Keratinocyte (primary cell): ENCODE results near the gene PLGRKT. TPM values are rescaled to one million over a fixed set of nuclear protein-coding genes. Genes with fewer than 3 reads are reported as not detected.
"Not testable (repeated sequence)": the region's sequence is repeated elsewhere in the genome, so short reads cannot be mapped to it uniquely, and the experiment has no call there.

Experiments
- DNase-seq: peaks from one replicate; pipeline ENCODE4 v3.0.0-alpha.2; 2011; ENCODE audit warnings: low read depth, missing footprints, low spot score
- FAIRE-seq: peaks from 2 replicates; lab custom pipeline; 2011; peaks lifted over from hg19 to GRCh38; lab: Jason Lieb, UNC
- H2AFZ ChIP-seq: 2 replicates; pipeline ENCODE4 v1.6.0; 2012; ENCODE audit warnings: low read length, control low read depth, inconsistent platforms; ENCODE audit not compliant: control insufficient read depth
- H3K27ac ChIP-seq: 2 replicates; pipeline ENCODE4 v1.5.1; 2011; ENCODE audit warnings: low read length; ENCODE audit not compliant: control insufficient read depth, insufficient read depth
- H3K27me3 ChIP-seq: 3 replicates; pipeline ENCODE4 v1.6.0; 2011; ENCODE audit warnings: low read length; ENCODE audit not compliant: control insufficient read depth, insufficient read depth; ENCODE audit errors: extremely low read depth
- H3K36me3 ChIP-seq, 2 experiments: 2 replicates in 1 of 2; 3 replicates in 1 of 2; pipeline ENCODE4 v1.5.1; 2011; ENCODE audit warnings: low read length in 2 of 2, mild to moderate bottlenecking in 1 of 2; ENCODE audit not compliant: control insufficient read depth in 2 of 2, insufficient read depth in 2 of 2; ENCODE audit errors: extremely low read depth in 1 of 2
- H3K4me1 ChIP-seq: 3 replicates; pipeline ENCODE4 v1.5.1; 2011; ENCODE audit warnings: low read length; ENCODE audit not compliant: control insufficient read depth, insufficient read depth; ENCODE audit errors: extremely low read depth
- H3K4me2 ChIP-seq: 3 replicates; pipeline ENCODE4 v1.6.0; 2011; ENCODE audit warnings: low read depth, low read length; ENCODE audit not compliant: control insufficient read depth, insufficient read depth; ENCODE audit errors: extremely low read depth
- H3K4me3 ChIP-seq, 3 experiments: fragments of 200-600 bp in 1 of 3; sonication (generic) in 1 of 3; 2 replicates in 2 of 3; 3 replicates in 1 of 3; pipeline ENCODE4 v1.5.1; 2011 to 2016; ENCODE audit warnings: low read length in 3 of 3, mild to moderate bottlenecking in 3 of 3, control low read depth in 2 of 3, inconsistent platforms in 1 of 3, low read depth in 1 of 3, mixed read lengths in 1 of 3, mixed run types in 1 of 3, moderate library complexity in 1 of 3; ENCODE audit not compliant: control insufficient read depth in 2 of 3, insufficient read depth in 2 of 3; ENCODE audit errors: extremely low read depth in 1 of 3
- H3K79me2 ChIP-seq: 2 replicates; pipeline ENCODE4 v1.6.0; 2012; ENCODE audit warnings: low read length; ENCODE audit not compliant: control insufficient read depth, insufficient read depth
- H3K9ac ChIP-seq: 3 replicates; pipeline ENCODE4 v1.6.0; 2011; ENCODE audit warnings: low read length; ENCODE audit not compliant: control insufficient read depth, insufficient read depth; ENCODE audit errors: extremely low read depth
- H3K9me1 ChIP-seq: 3 replicates; pipeline ENCODE4 v1.6.0; 2011; ENCODE audit warnings: low read length; ENCODE audit not compliant: control insufficient read depth, insufficient read depth; ENCODE audit errors: extremely low read depth
- H3K9me3 ChIP-seq: 2 replicates; pipeline ENCODE4 v1.5.1; 2012; ENCODE audit warnings: low read depth, low read length; ENCODE audit not compliant: control insufficient read depth
- H4K20me1 ChIP-seq: 3 replicates; pipeline ENCODE4 v1.6.0; 2011; ENCODE audit warnings: low read length; ENCODE audit not compliant: control insufficient read depth, insufficient read depth; ENCODE audit errors: extremely low read depth
- CTCF ChIP-seq, 3 experiments: IDR thresholded peaks in 1 of 3; conservative IDR thresholded peaks in 1 of 3; optimal IDR thresholded peaks in 1 of 3; 2 replicates in 2 of 3; 3 replicates in 1 of 3; pipeline versions ENCODE3 to v1.5.1; 2011; ENCODE audit warnings: low read length in 3 of 3, mild to moderate bottlenecking in 3 of 3, moderate library complexity in 2 of 3, control low read depth in 1 of 3, inconsistent platforms in 1 of 3; ENCODE audit not compliant: insufficient read depth in 2 of 3; ENCODE audit errors: extremely low read depth in 1 of 3
- EZH2 ChIP-seq: IDR thresholded peaks from one replicate; pipeline ENCODE4 v1.6.1; 2012; ENCODE audit warnings: inconsistent platforms, mild to moderate bottlenecking, low read length, moderate library complexity
- dilution Hi-C: fragments of 300-500 bp; cut with MboI; formaldehyde crosslinking; loops from one replicate; pipeline ENCODE4 v1.7.0; 2020; ENCODE audit warnings: low sequenced_read_pairs; ENCODE audit not compliant: extremely low pct_ligation_motif_present
- polyA plus RNA-seq, 5 experiments: library from polyadenylated mRNA; depleted of rRNA in 3 of 5; stranded (reverse) in 3 of 5; stranded (forward) in 1 of 5; unstranded in 1 of 5; fragments of >200 nt; gene quantifications; 1 replicate in 1 of 5; 2 replicates in 3 of 5; 3 replicates in 1 of 5; pipeline versions ENCODE4 v1.2.1 to v1.2.3, GENCODE V29; 2011 to 2012; ENCODE audit warnings: missing spikeins in 2 of 5, low read depth in 1 of 5, low replicate concordance in 1 of 5

The PLGRKT gene
- polyA plus RNA-seq, 1 donor (not counting 4 experiments of a cell fraction or from before 2014, with no cell fraction given) = 35.2 TPM

GRCh38 chr9:5408596-5408995, 29.1 kb downstream of the PLGRKT start:
- Histone ChIP-seq H2AFZ (no peak overlapping the region), H3K36me3 (peaks cover 0 to 8% of the 10 kb centered on the region in 2 experiments), H3K9me3 (peaks cover 7% of the 10 kb centered on the region), H3K4me1 (no peaks in the 10 kb centered on the region), H3K4me2 (no peak overlapping the region), H3K27ac (no peak overlapping the region), H3K9ac (no peak overlapping the region), H4K20me1 (no peaks in the 10 kb centered on the region), H3K27me3 (no peaks in the 10 kb centered on the region), H3K79me2 (no peaks in the 10 kb centered on the region), H3K9me1 (no peaks in the 10 kb centered on the region), H3K4me3 (no peak overlapping the region)
- no peak for FAIRE-seq
- TF ChIP-seq EZH2 (no peak), CTCF (optimal IDR thresholded peaks at IDR 0.05 in 1 of 3, IDR thresholded peaks at IDR 0.05 in 1 of 3, conservative IDR thresholded peaks at IDR 0.05 in 1 of 3; ENCODE audit: extremely low read depth in 1 of 3, insufficient read depth in 2 of 3, low read length in 3 of 3) (no peak)
- no peak for DNase-seq
- dilution Hi-C loops = no loop called here

GRCh38 chr9:5402217-5402616, 35.5 kb downstream of the PLGRKT start:
- no peak for FAIRE-seq
- Histone ChIP-seq H3K9me1 (no peaks in the 10 kb centered on the region), H3K4me2 (no peak overlapping the region)

GRCh38 chr9:5397547-5397946, 40.2 kb downstream of the PLGRKT start:
- peak; percentile 23 for FAIRE-seq
- H2AFZ ChIP-seq, H3K79me2 ChIP-seq, H3K9me3 ChIP-seq, DNase-seq, H3K36me3 ChIP-seq, H3K4me2 ChIP-seq, H3K4me1 ChIP-seq, H3K4me3 ChIP-seq, H3K9me1 ChIP-seq, H3K27ac ChIP-seq, H3K27me3 ChIP-seq, H4K20me1 ChIP-seq, dilution Hi-C loops, H3K9ac ChIP-seq: not testable (repeated sequence)

More at GRCh38 chr9:5402217-5402616, 35.5 kb downstream of the PLGRKT start:
- H3K79me2 ChIP-seq = no peaks in the 10 kb centered on the region
- no peak overlapping the region for H2AFZ ChIP-seq
- no peaks in the 10 kb centered on the region for H3K36me3 ChIP-seq
- no peaks in the 10 kb centered on the region for H3K9me3 ChIP-seq
- H3K4me1 ChIP-seq = no peaks in the 10 kb centered on the region
- H4K20me1 ChIP-seq = no peaks in the 10 kb centered on the region
- no peak overlapping the region for H3K27ac ChIP-seq
- H3K4me3 ChIP-seq = no peak overlapping the region
- TF ChIP-seq CTCF (optimal IDR thresholded peaks at IDR 0.05 in 1 of 3, IDR thresholded peaks at IDR 0.05 in 1 of 3, conservative IDR thresholded peaks at IDR 0.05 in 1 of 3; ENCODE audit: extremely low read depth in 1 of 3, insufficient read depth in 2 of 3, low read length in 3 of 3) = no peak
- TF ChIP-seq EZH2 = no peak
- H3K9ac ChIP-seq = no peak overlapping the region
- no peaks in the 10 kb centered on the region for H3K27me3 ChIP-seq
- no peak for DNase-seq
- dilution Hi-C loops = no loop called here
